H1 (cell line): ENCODE results near the gene DNAJC27. TPM values are rescaled to one million over a fixed set of nuclear protein-coding genes. Genes with fewer than 3 reads are reported as not detected.

Experiments
- CTCF ChIA-PET: fragments of 300-600 bp; sonication (Branson Sonifier 250); formaldehyde crosslinking; loops from one replicate; lab custom pipeline; 2021; ENCODE audit not compliant: partially characterized antibody; lab: Charles Lee
- POLR2A ChIA-PET: fragments of 300-600 bp; sonication (Branson Sonifier 250); formaldehyde crosslinking; loops from one replicate; lab custom pipeline; 2021; ENCODE audit warnings: inconsistent platforms; ENCODE audit not compliant: partially characterized antibody; lab: Charles Lee
- DNase-seq, 2 experiments: peaks; one replicate each; pipeline versions ENCODE4 v3.0.0 to v3.0.0-alpha.2; 2010 to 2022; ENCODE audit warnings: low spot score in 2 of 2, low read depth in 1 of 2, mixed read lengths in 1 of 2
- FAIRE-seq: peaks from 2 replicates; lab custom pipeline; 2011; peaks lifted over from hg19 to GRCh38; lab: Jason Lieb, UNC
- H2AFZ ChIP-seq: 2 replicates; pipeline ENCODE4 v1.8.1; 2012; ENCODE audit warnings: low read length, inconsistent platforms
- H2AK5ac ChIP-seq: 2 replicates; pipeline ENCODE4 v1.6.1; 2013; ENCODE audit warnings: low read depth, low read length
- H2BK120ac ChIP-seq: replicated peaks from 2 replicates; pipeline ENCODE3; 2013; ENCODE audit warnings: low read depth, low read length, inconsistent platforms
- H2BK12ac ChIP-seq: 2 replicates; pipeline ENCODE4 v1.6.1; 2013; ENCODE audit warnings: low read depth, low read length
- H2BK15ac ChIP-seq: 2 replicates; pipeline ENCODE4 v1.6.1; 2013; ENCODE audit warnings: low read length
- H2BK20ac ChIP-seq: 2 replicates; pipeline ENCODE4 v1.6.1; 2013; ENCODE audit warnings: low read length
- H2BK5ac ChIP-seq: 2 replicates; pipeline ENCODE4 v1.6.1; 2013; ENCODE audit warnings: low read depth, low read length
- H3K14ac ChIP-seq: 2 replicates; pipeline ENCODE4 v1.6.1; 2013; ENCODE audit warnings: inconsistent platforms; ENCODE audit not compliant: insufficient read length
- H3K18ac ChIP-seq: 2 replicates; pipeline ENCODE4 v1.6.1; 2013; ENCODE audit warnings: low read length; ENCODE audit errors: extremely low read depth
- H3K23ac ChIP-seq: 2 replicates; pipeline ENCODE4 v1.6.1; 2013; ENCODE audit warnings: inconsistent platforms; ENCODE audit not compliant: insufficient read length
- H3K23me2 ChIP-seq: 2 replicates; pipeline ENCODE4 v1.6.1; 2013; ENCODE audit warnings: low read depth, low read length
- H3K27ac ChIP-seq: 2 replicates; pipeline ENCODE4 v1.6.1; 2011; ENCODE audit warnings: low read depth, low read length, inconsistent platforms
- H3K27me3 ChIP-seq, 4 experiments: replicated peaks in 1 of 4; 1 replicate in 1 of 4; 2 replicates in 3 of 4; pipeline versions ENCODE4 v1.6.1 to v1.8.1; 2011 to 2013; ENCODE audit warnings: low read length in 3 of 4, mild to moderate bottlenecking in 3 of 4, inconsistent platforms in 2 of 4, mixed read lengths in 2 of 4, moderate library complexity in 1 of 4; ENCODE audit not compliant: control insufficient read depth in 3 of 4, insufficient read depth in 3 of 4; ENCODE audit errors: extremely low read depth in 1 of 4
- H3K36me3 ChIP-seq, 4 experiments: 2 replicates each; pipeline versions ENCODE4 v1.6.1 to v1.8.1; 2011 to 2013; ENCODE audit warnings: mild to moderate bottlenecking in 4 of 4, low read length in 3 of 4, moderate library complexity in 2 of 4, control low read depth in 1 of 4, inconsistent platforms in 1 of 4; ENCODE audit not compliant: insufficient read depth in 4 of 4, control insufficient read depth in 2 of 4
- H3K4ac ChIP-seq: replicated peaks from 2 replicates; pipeline ENCODE3; 2013; ENCODE audit warnings: low read length, low read depth, mixed read lengths, inconsistent platforms; ENCODE audit not compliant: insufficient read length
- H3K4me1 ChIP-seq, 4 experiments: replicated peaks in 1 of 4; 1 replicate in 1 of 4; 2 replicates in 3 of 4; pipeline versions ENCODE4 v1.6.1 to v1.8.1; 2011 to 2013; ENCODE audit warnings: low read length in 3 of 4, inconsistent platforms in 2 of 4, mixed read lengths in 1 of 4; ENCODE audit not compliant: insufficient read depth in 4 of 4, control insufficient read depth in 3 of 4
- H3K4me2 ChIP-seq, 2 experiments: 2 replicates each; pipeline versions ENCODE4 v1.6.1 to v1.8.1; 2011 to 2013; ENCODE audit warnings: low read depth in 2 of 2, low read length in 2 of 2, control low read depth in 1 of 2, inconsistent platforms in 1 of 2, mild to moderate bottlenecking in 1 of 2; ENCODE audit not compliant: insufficient read depth in 1 of 2
- H3K4me3 ChIP-seq, 4 experiments: fragments of 200-600, 300-600 bp in 1 of 4; sonication (generic), shearing (Covaris generic), sonication (Bioruptor Twin) in 1 of 4; 2 replicates each; pipeline versions ENCODE4 v1.5.1 to v1.8.1; 2011 to 2016; ENCODE audit warnings: low read length in 4 of 4, low read depth in 3 of 4, control low read depth in 2 of 4, inconsistent platforms in 2 of 4, mild to moderate bottlenecking in 2 of 4, mixed read lengths in 1 of 4, moderate library complexity in 1 of 4; ENCODE audit not compliant: insufficient read depth in 2 of 4; ENCODE audit errors: extremely low read depth in 1 of 4
- H3K56ac ChIP-seq: replicated peaks from 2 replicates; pipeline ENCODE3; 2013; ENCODE audit warnings: low read depth, mild to moderate bottlenecking, mixed read lengths, low read length, inconsistent platforms; ENCODE audit not compliant: insufficient read length
- H3K79me1 ChIP-seq: 2 replicates; pipeline ENCODE4 v1.6.1; 2013; ENCODE audit warnings: low read depth, low read length, control low read depth
- H3K79me2 ChIP-seq, 2 experiments: 2 replicates each; pipeline versions ENCODE4 v1.6.1 to v1.8.1; 2012 to 2013; ENCODE audit warnings: low read length in 2 of 2, mild to moderate bottlenecking in 2 of 2, inconsistent platforms in 1 of 2; ENCODE audit not compliant: insufficient read depth in 2 of 2, control insufficient read depth in 1 of 2
- H3K9ac ChIP-seq, 4 experiments: replicated peaks in 1 of 4; 1 replicate in 1 of 4; 2 replicates in 3 of 4; pipeline versions ENCODE4 v1.6.1 to v1.8.1; 2011 to 2013; ENCODE audit warnings: low read depth in 3 of 4, low read length in 3 of 4, control low read depth in 2 of 4, mild to moderate bottlenecking in 2 of 4, moderate library complexity in 2 of 4, inconsistent platforms in 1 of 4; ENCODE audit errors: extremely low read depth in 1 of 4
- H3K9me3 ChIP-seq, 2 experiments: 2 replicates each; pipeline versions ENCODE4 v1.6.1 to v1.8.1; 2012 to 2013; ENCODE audit warnings: mild to moderate bottlenecking in 2 of 2, moderate library complexity in 2 of 2, control low read depth in 1 of 2, inconsistent platforms in 1 of 2, low read depth in 1 of 2, low read length in 1 of 2, mixed read lengths in 1 of 2; ENCODE audit not compliant: insufficient read depth in 2 of 2
- H4K20me1 ChIP-seq, 2 experiments: replicated peaks in 1 of 2; 2 replicates each; pipeline versions ENCODE3 to v1.8.1; 2011 to 2013; ENCODE audit warnings: inconsistent platforms in 2 of 2, low read length in 2 of 2, mild to moderate bottlenecking in 1 of 2; ENCODE audit not compliant: insufficient read depth in 2 of 2, control insufficient read depth in 1 of 2
- H4K5ac ChIP-seq: 2 replicates; pipeline ENCODE4 v1.6.1; 2013; ENCODE audit warnings: low read length, low read depth, mixed read lengths, inconsistent platforms; ENCODE audit not compliant: insufficient read length
- H4K8ac ChIP-seq: 2 replicates; pipeline ENCODE4 v1.8.0; 2013; ENCODE audit warnings: mild to moderate bottlenecking, moderate library complexity, low read length, inconsistent platforms; ENCODE audit not compliant: insufficient read depth; ENCODE audit errors: extremely low read depth
- H4K91ac ChIP-seq: replicated peaks from 2 replicates; pipeline ENCODE3; 2013; ENCODE audit warnings: low read length, mixed read lengths, inconsistent platforms; ENCODE audit not compliant: insufficient read length
- ASH2L ChIP-seq: fragments of 200-600, 300-600 bp; sonication (generic); IDR thresholded peaks from one replicate; pipeline ENCODE4 v1.7.1; 2017; ENCODE audit warnings: low read length
- CTCF ChIP-seq, 3 experiments: IDR thresholded peaks; 1 replicate in 2 of 3; 2 replicates in 1 of 3; pipeline versions ENCODE4 v1.5.1 to v1.6.1; 2011; ENCODE audit warnings: low read length in 3 of 3, mild to moderate bottlenecking in 3 of 3, inconsistent platforms in 2 of 3, low read depth in 1 of 3, moderate library complexity in 1 of 3; ENCODE audit not compliant: insufficient read depth in 1 of 3; ENCODE audit errors: control extremely low read depth in 1 of 3
- KDM5A ChIP-seq: fragments of 200-600 bp; IDR thresholded peaks from 2 replicates; pipeline ENCODE4 v1.7.1; 2012; ENCODE audit warnings: mild to moderate bottlenecking, low read length, inconsistent platforms, mixed read lengths
- POU5F1 ChIP-seq: IDR thresholded peaks from 2 replicates; pipeline ENCODE4 v1.6.1; 2011; ENCODE audit warnings: low read depth, mild to moderate bottlenecking, low read length, moderate library complexity
- RNF2 ChIP-seq: fragments of 200-900, 300-1000 bp; sonication (generic); IDR thresholded peaks from 2 replicates; pipeline ENCODE4 v1.7.1; 2016; ENCODE audit warnings: borderline replicate concordance, low read depth, mild to moderate bottlenecking, antibody characterized with exemption, low read length; ENCODE audit not compliant: poor library complexity, severe bottlenecking; ENCODE audit errors: missing control alignments
- SP4 ChIP-seq: IDR thresholded peaks from 2 replicates; pipeline ENCODE4 v1.6.1; 2012; ENCODE audit warnings: low read length, inconsistent platforms
- TAF7 ChIP-seq: optimal IDR thresholded peaks from 2 replicates; pipeline ENCODE3; 2011; ENCODE audit warnings: low read depth, mild to moderate bottlenecking, inconsistent platforms, low read length, moderate library complexity, borderline replicate concordance
- USF2 ChIP-seq: IDR thresholded peaks from 2 replicates; pipeline ENCODE4 v1.6.1; 2011; ENCODE audit warnings: low read length, improper control_type of control experiment
- WGBS, 2 experiments: shearing (Covaris generic) in 1 of 2; methylation state at CpG; one replicate each; pipeline versions ENCODE4 v1.1.6 to v1.1.7; 2013 to 2015; ENCODE audit warnings: low lambda C conversion rate in 2 of 2, mixed read lengths in 2 of 2, inconsistent platforms in 1 of 2, low coverage in 1 of 2, missing lambda C conversion rate in 1 of 2; ENCODE audit not compliant: insufficient replicate concordance in 2 of 2, insufficient coverage in 1 of 2, insufficient read length in 1 of 2; ENCODE audit errors: extremely low coverage in 1 of 2, missing lambda C conversion rate in 1 of 2; 5-methylcytosine and 5-hydroxymethylcytosine counted together
- polyA plus RNA-seq, 7 experiments: library from polyadenylated mRNA; depleted of rRNA in 3 of 7; stranded (reverse) in 5 of 7; unstranded in 2 of 7; fragments of >200 nt in 5 of 7; fragments of 200-250 nt in 2 of 7; gene quantifications; 1 replicate in 5 of 7; 2 replicates in 1 of 7; 4 replicates in 1 of 7; pipeline versions ENCODE4 v1.2.1 to v1.2.3, GENCODE V29; 2011 to 2013; ENCODE audit warnings: missing spikeins in 2 of 7, mixed read lengths in 2 of 7
- total RNA-seq: library from RNA; stranded (reverse); fragmentation: NEBNext Ultra II Directional; extraction: Animal tissue kit (Norgen Biotek cat#: 25700); gene quantifications from 2 replicates; pipeline ENCODE4 v1.2.1, GENCODE V29; 2021

Gene DNAJC27
- total and polyA plus RNA-seq, 2 of the 8 experiments (the other 6 are each of a cell fraction or from before 2014, with no cell fraction given) = 1.4 to 4.5 TPM

- H3K9me3 ChIP-seq = no peaks in the 10 kb centered on the region
- H3K9ac ChIP-seq = peak overlapping the region in 3 of 4 experiments; percentile 8 to 34 (median 27); a peak in 2 of 7 replicates
- H2AFZ ChIP-seq = 0 out of 2 replicates have a peak overlapping the region, but pooled peaks have one; percentile 1
- no peak overlapping the region for H2BK12ac ChIP-seq
- no peak overlapping the region for H3K23ac ChIP-seq
- 55% methylated on average over 13 of the region's 13 CpGs; no CpG with 5 or more reads in 1 of the 2 experiments for WGBS, 2 experiments
- peak overlapping the region; percentile 72 to 78 for H3K4me2 ChIP-seq
- H3K18ac ChIP-seq = peak overlapping the region; percentile 92
- no peak overlapping the region for H3K14ac ChIP-seq
- no peak overlapping the region for H2BK120ac ChIP-seq
- H3K4me1 ChIP-seq = peaks cover 0 to 10% (median 3%) of the 10 kb centered on the region in 4 experiments; a peak in 5 of 7 replicates
- peaks cover 7% of the 10 kb centered on the region; the same call in 1 of the 2 replicates for H3K79me1 ChIP-seq
- peaks cover 0 to 5% of the 10 kb centered on the region in 2 experiments; a peak in 1 of 4 replicates for H3K79me2 ChIP-seq
- H3K27ac ChIP-seq = no peak overlapping the region
- ChIA-PET CTCF (interaction anchor here (1.0 to 2.2 kb wide), 2 partner anchors 8 to 10 kb away, joined by 3 to 6 read pairs; no protein-coding TSS in a partner anchor), POLR2A (interaction anchor here (1.2 kb wide), 1 partner anchor 9 kb away, joined by 3 read pairs; no protein-coding TSS in a partner anchor)
- H2BK5ac ChIP-seq = no peak overlapping the region
- FAIRE-seq = no peak
- H3K56ac ChIP-seq = no peak overlapping the region
- peaks cover 0 to 18% of the 10 kb centered on the region in 2 experiments for H4K20me1 ChIP-seq
- DNase-seq = no peak
- H2BK15ac ChIP-seq = no peak overlapping the region
- no peak overlapping the region for H3K4ac ChIP-seq
- no peak overlapping the region for H2BK20ac ChIP-seq
- H4K8ac ChIP-seq = no peak overlapping the region
- no peak overlapping the region for H2AK5ac ChIP-seq
- H3K23me2 ChIP-seq = peaks cover 3% of the 10 kb centered on the region; the same call in 1 of the 2 replicates
- peak overlapping the region; percentile 42 to 76 (median 48); a peak in 7 of 8 replicates for H3K4me3 ChIP-seq
- no peaks in the 10 kb centered on the region for H3K36me3 ChIP-seq
- H4K91ac ChIP-seq = no peak overlapping the region
- no peaks in the 10 kb centered on the region; a peak in 2 of 7 replicates for H3K27me3 ChIP-seq
- no peak overlapping the region for H4K5ac ChIP-seq
- TF ChIP-seq POU5F1 = no peak
- TF ChIP-seq ASH2L = no peak
- TF ChIP-seq SP4 = no peak
- no peak for TF ChIP-seq USF2
- no peak for TF ChIP-seq CTCF (IDR thresholded peaks at IDR 0.05; ENCODE audit: control extremely low read depth in 1 of 3, insufficient read depth in 1 of 3, low read depth in 1 of 3, low read length in 3 of 3)
- no peak for TF ChIP-seq RNF2
- TF ChIP-seq KDM5A = no peak
- no peak for TF ChIP-seq TAF7
Measured at GRCh38 chr2:24919037-24919505, 52.7 kb downstream of the DNAJC27 start.
